Measurements from ENCODE around the gene GALNT10.

GRCh38 chr5:154317916-154318315 lies 127.4 kb downstream of the GALNT10 start:
- TF ChIP-seq GATA2 (IDR thresholded peaks at IDR 0.05; ENCODE audit: low read depth, low read length) (no peak), GATA3 (IDR thresholded peaks at IDR 0.05; ENCODE audit: low read depth, low read length) (no peak)
